SKM-1 treated with dmso at 0.1 percent for 144 hours (cell line): ENCODE measurements around the gene MRPL37.

Experiments used
- DNase-seq: peaks from one replicate; lab custom pipeline; 2025; ENCODE audit not compliant: unreplicated experiment; lab: John Stamatoyannopoulos, UW

Gene MRPL37

GRCh38 chr1:54238353-54239034 lies 38.5 kb downstream of the MRPL37 start:
- DNase-seq = peak; percentile 89

- DNase-seq = no peak
These were observed 39.0 kb downstream of the MRPL37 start for GRCh38 chr1:54239035-54239383.

GRCh38 chr1:54239631-54240031 lies 39.7 kb downstream of the MRPL37 start:
- DNase-seq = no peak

- no peak for DNase-seq
These were observed 40.9 kb downstream of the MRPL37 start for GRCh38 chr1:54240741-54241335.

GRCh38 chr1:54241364-54241763 lies 41.4 kb downstream of the MRPL37 start:
- no peak for DNase-seq

GRCh38 chr1:54243022-54243421 lies 43.1 kb downstream of the MRPL37 start:
- DNase-seq = no peak

- no peak for DNase-seq
These were observed 44.7 kb downstream of the MRPL37 start for GRCh38 chr1:54244655-54245054.

- DNase-seq = no peak
These were observed 45.5 kb downstream of the MRPL37 start for GRCh38 chr1:54245501-54245900.

GRCh38 chr1:54246116-54246721 lies 46.3 kb downstream of the MRPL37 start:
- no peak for DNase-seq

- DNase-seq = no peak
These were observed 48.0 kb downstream of the MRPL37 start for GRCh38 chr1:54247863-54248515.

GRCh38 chr1:54248966-54249365 lies 49.0 kb downstream of the MRPL37 start:
- no peak for DNase-seq

GRCh38 chr1:54249819-54250435 lies 50.0 kb downstream of the MRPL37 start:
- no peak for DNase-seq

GRCh38 chr1:54250670-54251069 lies 50.7 kb downstream of the MRPL37 start:
- no peak for DNase-seq

GRCh38 chr1:54252371-54252936 lies 52.5 kb downstream of the MRPL37 start:
- DNase-seq = no peak

- no peak for DNase-seq
These were observed 53.5 kb downstream of the MRPL37 start for GRCh38 chr1:54253480-54253879.

GRCh38 chr1:54254055-54254454 lies 54.1 kb downstream of the MRPL37 start:
- DNase-seq = no peak

- DNase-seq = no peak
These were observed 55.2 kb downstream of the MRPL37 start for GRCh38 chr1:54255026-54255702.

- no peak for DNase-seq
These were observed 56.8 kb downstream of the MRPL37 start for GRCh38 chr1:54256522-54257345.

GRCh38 chr1:54257346-54257620 lies 57.3 kb downstream of the MRPL37 start:
- no peak for DNase-seq

GRCh38 chr1:54257876-54258275 lies 57.9 kb downstream of the MRPL37 start:
- no peak for DNase-seq
